H1 (cell line): Measurements from ENCODE around the gene PLCB4. TPM values are rescaled to one million over a fixed set of nuclear protein-coding genes. Genes with fewer than 3 reads are reported as not detected.

Experiments used
- CTCF ChIA-PET: fragments of 300-600 bp; sonication (Branson Sonifier 250); formaldehyde crosslinking; loops from one replicate; lab custom pipeline; 2021; ENCODE audit not compliant: partially characterized antibody; lab: Charles Lee
- POLR2A ChIA-PET: fragments of 300-600 bp; sonication (Branson Sonifier 250); formaldehyde crosslinking; loops from one replicate; lab custom pipeline; 2021; ENCODE audit warnings: inconsistent platforms; ENCODE audit not compliant: partially characterized antibody; lab: Charles Lee
- DNase-seq, 2 experiments: peaks; one replicate each; pipeline versions ENCODE4 v3.0.0 to v3.0.0-alpha.2; 2010 to 2022; ENCODE audit warnings: low spot score in 2 of 2, low read depth in 1 of 2, mixed read lengths in 1 of 2
- FAIRE-seq: peaks from 2 replicates; lab custom pipeline; 2011; peaks lifted over from hg19 to GRCh38; lab: Jason Lieb, UNC
- H2AFZ ChIP-seq: 2 replicates; pipeline ENCODE4 v1.8.1; 2012; ENCODE audit warnings: low read length, inconsistent platforms
- H2AK5ac ChIP-seq: 2 replicates; pipeline ENCODE4 v1.6.1; 2013; ENCODE audit warnings: low read depth, low read length
- H2BK120ac ChIP-seq: replicated peaks from 2 replicates; pipeline ENCODE3; 2013; ENCODE audit warnings: low read depth, low read length, inconsistent platforms
- H2BK12ac ChIP-seq: 2 replicates; pipeline ENCODE4 v1.6.1; 2013; ENCODE audit warnings: low read depth, low read length
- H2BK15ac ChIP-seq: 2 replicates; pipeline ENCODE4 v1.6.1; 2013; ENCODE audit warnings: low read length
- H2BK20ac ChIP-seq: 2 replicates; pipeline ENCODE4 v1.6.1; 2013; ENCODE audit warnings: low read length
- H2BK5ac ChIP-seq: 2 replicates; pipeline ENCODE4 v1.6.1; 2013; ENCODE audit warnings: low read depth, low read length
- H3K14ac ChIP-seq: 2 replicates; pipeline ENCODE4 v1.6.1; 2013; ENCODE audit warnings: inconsistent platforms; ENCODE audit not compliant: insufficient read length
- H3K18ac ChIP-seq: 2 replicates; pipeline ENCODE4 v1.6.1; 2013; ENCODE audit warnings: low read length; ENCODE audit errors: extremely low read depth
- H3K23ac ChIP-seq: 2 replicates; pipeline ENCODE4 v1.6.1; 2013; ENCODE audit warnings: inconsistent platforms; ENCODE audit not compliant: insufficient read length
- H3K23me2 ChIP-seq: 2 replicates; pipeline ENCODE4 v1.6.1; 2013; ENCODE audit warnings: low read depth, low read length
- H3K27ac ChIP-seq: 2 replicates; pipeline ENCODE4 v1.6.1; 2011; ENCODE audit warnings: low read depth, low read length, inconsistent platforms
- H3K27me3 ChIP-seq, 4 experiments: replicated peaks in 1 of 4; 1 replicate in 1 of 4; 2 replicates in 3 of 4; pipeline versions ENCODE4 v1.6.1 to v1.8.1; 2011 to 2013; ENCODE audit warnings: low read length in 3 of 4, mild to moderate bottlenecking in 3 of 4, inconsistent platforms in 2 of 4, mixed read lengths in 2 of 4, moderate library complexity in 1 of 4; ENCODE audit not compliant: control insufficient read depth in 3 of 4, insufficient read depth in 3 of 4; ENCODE audit errors: extremely low read depth in 1 of 4
- H3K36me3 ChIP-seq, 4 experiments: 2 replicates each; pipeline versions ENCODE4 v1.6.1 to v1.8.1; 2011 to 2013; ENCODE audit warnings: mild to moderate bottlenecking in 4 of 4, low read length in 3 of 4, moderate library complexity in 2 of 4, control low read depth in 1 of 4, inconsistent platforms in 1 of 4; ENCODE audit not compliant: insufficient read depth in 4 of 4, control insufficient read depth in 2 of 4
- H3K4ac ChIP-seq: replicated peaks from 2 replicates; pipeline ENCODE3; 2013; ENCODE audit warnings: low read length, low read depth, mixed read lengths, inconsistent platforms; ENCODE audit not compliant: insufficient read length
- H3K4me1 ChIP-seq, 4 experiments: replicated peaks in 1 of 4; 1 replicate in 1 of 4; 2 replicates in 3 of 4; pipeline versions ENCODE4 v1.6.1 to v1.8.1; 2011 to 2013; ENCODE audit warnings: low read length in 3 of 4, inconsistent platforms in 2 of 4, mixed read lengths in 1 of 4; ENCODE audit not compliant: insufficient read depth in 4 of 4, control insufficient read depth in 3 of 4
- H3K4me2 ChIP-seq, 2 experiments: 2 replicates each; pipeline versions ENCODE4 v1.6.1 to v1.8.1; 2011 to 2013; ENCODE audit warnings: low read depth in 2 of 2, low read length in 2 of 2, control low read depth in 1 of 2, inconsistent platforms in 1 of 2, mild to moderate bottlenecking in 1 of 2; ENCODE audit not compliant: insufficient read depth in 1 of 2
- H3K4me3 ChIP-seq, 4 experiments: fragments of 200-600, 300-600 bp in 1 of 4; sonication (generic), shearing (Covaris generic), sonication (Bioruptor Twin) in 1 of 4; 2 replicates each; pipeline versions ENCODE4 v1.5.1 to v1.8.1; 2011 to 2016; ENCODE audit warnings: low read length in 4 of 4, low read depth in 3 of 4, control low read depth in 2 of 4, inconsistent platforms in 2 of 4, mild to moderate bottlenecking in 2 of 4, mixed read lengths in 1 of 4, moderate library complexity in 1 of 4; ENCODE audit not compliant: insufficient read depth in 2 of 4; ENCODE audit errors: extremely low read depth in 1 of 4
- H3K56ac ChIP-seq: replicated peaks from 2 replicates; pipeline ENCODE3; 2013; ENCODE audit warnings: low read depth, mild to moderate bottlenecking, mixed read lengths, low read length, inconsistent platforms; ENCODE audit not compliant: insufficient read length
- H3K79me1 ChIP-seq: 2 replicates; pipeline ENCODE4 v1.6.1; 2013; ENCODE audit warnings: low read depth, low read length, control low read depth
- H3K79me2 ChIP-seq, 2 experiments: 2 replicates each; pipeline versions ENCODE4 v1.6.1 to v1.8.1; 2012 to 2013; ENCODE audit warnings: low read length in 2 of 2, mild to moderate bottlenecking in 2 of 2, inconsistent platforms in 1 of 2; ENCODE audit not compliant: insufficient read depth in 2 of 2, control insufficient read depth in 1 of 2
- H3K9ac ChIP-seq, 4 experiments: replicated peaks in 1 of 4; 1 replicate in 1 of 4; 2 replicates in 3 of 4; pipeline versions ENCODE4 v1.6.1 to v1.8.1; 2011 to 2013; ENCODE audit warnings: low read depth in 3 of 4, low read length in 3 of 4, control low read depth in 2 of 4, mild to moderate bottlenecking in 2 of 4, moderate library complexity in 2 of 4, inconsistent platforms in 1 of 4; ENCODE audit errors: extremely low read depth in 1 of 4
- H3K9me3 ChIP-seq, 2 experiments: 2 replicates each; pipeline versions ENCODE4 v1.6.1 to v1.8.1; 2012 to 2013; ENCODE audit warnings: mild to moderate bottlenecking in 2 of 2, moderate library complexity in 2 of 2, control low read depth in 1 of 2, inconsistent platforms in 1 of 2, low read depth in 1 of 2, low read length in 1 of 2, mixed read lengths in 1 of 2; ENCODE audit not compliant: insufficient read depth in 2 of 2
- H4K20me1 ChIP-seq, 2 experiments: replicated peaks in 1 of 2; 2 replicates each; pipeline versions ENCODE3 to v1.8.1; 2011 to 2013; ENCODE audit warnings: inconsistent platforms in 2 of 2, low read length in 2 of 2, mild to moderate bottlenecking in 1 of 2; ENCODE audit not compliant: insufficient read depth in 2 of 2, control insufficient read depth in 1 of 2
- H4K5ac ChIP-seq: 2 replicates; pipeline ENCODE4 v1.6.1; 2013; ENCODE audit warnings: low read length, low read depth, mixed read lengths, inconsistent platforms; ENCODE audit not compliant: insufficient read length
- H4K8ac ChIP-seq: 2 replicates; pipeline ENCODE4 v1.8.0; 2013; ENCODE audit warnings: mild to moderate bottlenecking, moderate library complexity, low read length, inconsistent platforms; ENCODE audit not compliant: insufficient read depth; ENCODE audit errors: extremely low read depth
- H4K91ac ChIP-seq: replicated peaks from 2 replicates; pipeline ENCODE3; 2013; ENCODE audit warnings: low read length, mixed read lengths, inconsistent platforms; ENCODE audit not compliant: insufficient read length
- CREB1 ChIP-seq: IDR thresholded peaks from 2 replicates; pipeline ENCODE4 v1.6.1; 2012; ENCODE audit warnings: inconsistent platforms
- GABPA ChIP-seq: IDR thresholded peaks from 2 replicates; pipeline ENCODE4 v1.6.1; 2011; ENCODE audit warnings: mild to moderate bottlenecking, low read length, moderate library complexity, borderline replicate concordance; ENCODE audit not compliant: insufficient read depth
- NRF1 ChIP-seq: IDR thresholded peaks from 2 replicates; pipeline ENCODE4 v1.6.1; 2011; ENCODE audit warnings: mild to moderate bottlenecking, low read depth, low read length, improper control_type of control experiment
- POLR2AphosphoS5 ChIP-seq: IDR thresholded peaks from 2 replicates; pipeline ENCODE4 v1.6.1; 2011; ENCODE audit warnings: low read depth, low read length
- RAD21 ChIP-seq, 2 experiments: IDR thresholded peaks in 1 of 2; conservative IDR thresholded peaks in 1 of 2; 2 replicates each; pipeline ENCODE4 v1.6.1; 2011; ENCODE audit warnings: low read depth in 2 of 2, low read length in 2 of 2, improper control_type of control experiment in 1 of 2, inconsistent platforms in 1 of 2, mild to moderate bottlenecking in 1 of 2, moderate library complexity in 1 of 2
- RXRA ChIP-seq: IDR thresholded peaks from 2 replicates; pipeline ENCODE4 v1.6.1; 2011; ENCODE audit warnings: low read depth, mild to moderate bottlenecking, low read length, moderate library complexity; ENCODE audit not compliant: insufficient read depth
- SAP30 ChIP-seq: fragments of 300-600 bp; sonication (generic); IDR thresholded peaks from 2 replicates; pipeline ENCODE4 v1.7.1; 2012; ENCODE audit warnings: low read length, moderate library complexity, mild to moderate bottlenecking, inconsistent platforms; ENCODE audit not compliant: insufficient read depth, insufficient replicate concordance
- SP1 ChIP-seq: IDR thresholded peaks from 2 replicates; pipeline ENCODE4 v1.6.1; 2011; ENCODE audit warnings: low read depth, low read length
- WGBS, 2 experiments: shearing (Covaris generic) in 1 of 2; methylation state at CpG; one replicate each; pipeline versions ENCODE4 v1.1.6 to v1.1.7; 2013 to 2015; ENCODE audit warnings: low lambda C conversion rate in 2 of 2, mixed read lengths in 2 of 2, inconsistent platforms in 1 of 2, low coverage in 1 of 2, missing lambda C conversion rate in 1 of 2; ENCODE audit not compliant: insufficient replicate concordance in 2 of 2, insufficient coverage in 1 of 2, insufficient read length in 1 of 2; ENCODE audit errors: extremely low coverage in 1 of 2, missing lambda C conversion rate in 1 of 2; 5-methylcytosine and 5-hydroxymethylcytosine counted together
- polyA plus RNA-seq, 7 experiments: library from polyadenylated mRNA; depleted of rRNA in 3 of 7; stranded (reverse) in 5 of 7; unstranded in 2 of 7; fragments of >200 nt in 5 of 7; fragments of 200-250 nt in 2 of 7; gene quantifications; 1 replicate in 5 of 7; 2 replicates in 1 of 7; 4 replicates in 1 of 7; pipeline versions ENCODE4 v1.2.1 to v1.2.3, GENCODE V29; 2011 to 2013; ENCODE audit warnings: missing spikeins in 2 of 7, mixed read lengths in 2 of 7
- total RNA-seq: library from RNA; stranded (reverse); fragmentation: NEBNext Ultra II Directional; extraction: Animal tissue kit (Norgen Biotek cat#: 25700); gene quantifications from 2 replicates; pipeline ENCODE4 v1.2.1, GENCODE V29; 2021
- TF ChIP-seq, protein P1 (sequence below): IDR thresholded peaks from 2 replicates; pipeline ENCODE4 v1.6.1; 2012; ENCODE audit warnings: inconsistent platforms
- TF ChIP-seq, protein P2 (sequence below), 3 experiments: IDR thresholded peaks; 1 replicate in 2 of 3; 2 replicates in 1 of 3; pipeline versions ENCODE4 v1.5.1 to v1.6.1; 2011; ENCODE audit warnings: low read length in 3 of 3, mild to moderate bottlenecking in 3 of 3, inconsistent platforms in 2 of 3, low read depth in 1 of 3, moderate library complexity in 1 of 3; ENCODE audit not compliant: insufficient read depth in 1 of 3; ENCODE audit errors: control extremely low read depth in 1 of 3
- TF ChIP-seq, protein P3 (sequence below): IDR thresholded peaks from 2 replicates; pipeline ENCODE4 v1.6.1; 2012; ENCODE audit warnings: inconsistent platforms

Gene PLCB4
- total and polyA plus RNA-seq, 2 of the 8 experiments (the other 6 are each of a cell fraction or from before 2014, with no cell fraction given): 3.2 to 14.1 TPM

DNA sequence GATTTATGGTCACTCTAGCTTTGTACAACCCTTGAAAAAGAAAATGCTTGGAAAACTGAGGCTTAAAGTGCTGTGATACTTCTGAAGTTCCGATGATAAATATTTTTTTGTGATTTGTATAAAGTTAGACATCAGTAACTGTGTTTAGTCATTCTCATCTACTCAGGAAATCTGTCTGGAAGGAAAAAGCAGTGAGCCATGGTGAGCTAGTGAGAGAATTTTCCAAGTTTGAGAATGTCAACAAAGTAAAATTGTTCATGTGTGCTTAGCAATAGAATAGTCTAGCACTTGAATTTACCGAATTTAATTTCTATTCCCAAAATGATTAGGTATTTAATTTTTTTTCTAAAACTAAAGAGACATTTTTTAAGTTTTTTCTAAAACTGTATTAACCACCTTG lies 41.3 kb upstream of the PLCB4 start:
- no peak overlapping the region for H2BK15ac ChIP-seq
- no peaks in the 10 kb centered on the region for H3K9me3 ChIP-seq
- H3K18ac ChIP-seq: no peak overlapping the region
- no peak overlapping the region for H4K5ac ChIP-seq
- H4K8ac ChIP-seq: no peak overlapping the region
- DNase-seq: no peak
- H4K91ac ChIP-seq: no peak overlapping the region
- ChIA-PET POLR2A (no interaction called here), CTCF (no interaction called here)
- 88% methylated on average over 2 of the region's 2 CpGs; no CpG with 5 or more reads in 1 of the 2 experiments for WGBS, 2 experiments
- no peak overlapping the region for H3K27ac ChIP-seq
- H3K23me2 ChIP-seq: no peaks in the 10 kb centered on the region
- H3K4me3 ChIP-seq: no peak overlapping the region
- H3K79me1 ChIP-seq: no peaks in the 10 kb centered on the region
- no peak overlapping the region for H2AFZ ChIP-seq
- no peak overlapping the region for H2BK20ac ChIP-seq
- no peak for FAIRE-seq
- no peak overlapping the region for H2BK12ac ChIP-seq
- H3K4me1 ChIP-seq: peaks cover 0 to 4% (median 2%) of the 10 kb centered on the region in 4 experiments; a peak in 2 of 7 replicates
- H2AK5ac ChIP-seq: no peak overlapping the region
- H3K56ac ChIP-seq: no peak overlapping the region
- H3K23ac ChIP-seq: no peak overlapping the region
- H4K20me1 ChIP-seq: no peaks in the 10 kb centered on the region
- no peak overlapping the region for H3K9ac ChIP-seq
- H3K4ac ChIP-seq: no peak overlapping the region
- H3K4me2 ChIP-seq: no peak overlapping the region
- H3K14ac ChIP-seq: no peak overlapping the region
- H3K36me3 ChIP-seq: no peaks in the 10 kb centered on the region
- no peak overlapping the region for H2BK120ac ChIP-seq
- no peaks in the 10 kb centered on the region for H3K79me2 ChIP-seq
- no peak overlapping the region for H2BK5ac ChIP-seq
- H3K27me3 ChIP-seq: no peaks in the 10 kb centered on the region
- TF ChIP-seq SAP30: no peak
- TF ChIP-seq NRF1: no peak
- no peak for TF ChIP-seq GABPA
- TF ChIP-seq RXRA: no peak
- TF ChIP-seq, protein P1, sequence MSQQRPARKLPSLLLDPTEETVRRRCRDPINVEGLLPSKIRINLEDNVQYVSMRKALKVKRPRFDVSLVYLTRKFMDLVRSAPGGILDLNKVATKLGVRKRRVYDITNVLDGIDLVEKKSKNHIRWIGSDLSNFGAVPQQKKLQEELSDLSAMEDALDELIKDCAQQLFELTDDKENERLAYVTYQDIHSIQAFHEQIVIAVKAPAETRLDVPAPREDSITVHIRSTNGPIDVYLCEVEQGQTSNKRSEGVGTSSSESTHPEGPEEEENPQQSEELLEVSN: no peak
- TF ChIP-seq, protein P2, sequence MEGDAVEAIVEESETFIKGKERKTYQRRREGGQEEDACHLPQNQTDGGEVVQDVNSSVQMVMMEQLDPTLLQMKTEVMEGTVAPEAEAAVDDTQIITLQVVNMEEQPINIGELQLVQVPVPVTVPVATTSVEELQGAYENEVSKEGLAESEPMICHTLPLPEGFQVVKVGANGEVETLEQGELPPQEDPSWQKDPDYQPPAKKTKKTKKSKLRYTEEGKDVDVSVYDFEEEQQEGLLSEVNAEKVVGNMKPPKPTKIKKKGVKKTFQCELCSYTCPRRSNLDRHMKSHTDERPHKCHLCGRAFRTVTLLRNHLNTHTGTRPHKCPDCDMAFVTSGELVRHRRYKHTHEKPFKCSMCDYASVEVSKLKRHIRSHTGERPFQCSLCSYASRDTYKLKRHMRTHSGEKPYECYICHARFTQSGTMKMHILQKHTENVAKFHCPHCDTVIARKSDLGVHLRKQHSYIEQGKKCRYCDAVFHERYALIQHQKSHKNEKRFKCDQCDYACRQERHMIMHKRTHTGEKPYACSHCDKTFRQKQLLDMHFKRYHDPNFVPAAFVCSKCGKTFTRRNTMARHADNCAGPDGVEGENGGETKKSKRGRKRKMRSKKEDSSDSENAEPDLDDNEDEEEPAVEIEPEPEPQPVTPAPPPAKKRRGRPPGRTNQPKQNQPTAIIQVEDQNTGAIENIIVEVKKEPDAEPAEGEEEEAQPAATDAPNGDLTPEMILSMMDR (IDR thresholded peaks at IDR 0.05; ENCODE audit: control extremely low read depth in 1 of 3, insufficient read depth in 1 of 3, low read depth in 1 of 3, low read length in 3 of 3): no peak
- TF ChIP-seq SP1: no peak
- TF ChIP-seq, protein P3, sequence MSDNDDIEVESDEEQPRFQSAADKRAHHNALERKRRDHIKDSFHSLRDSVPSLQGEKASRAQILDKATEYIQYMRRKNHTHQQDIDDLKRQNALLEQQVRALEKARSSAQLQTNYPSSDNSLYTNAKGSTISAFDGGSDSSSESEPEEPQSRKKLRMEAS: no peak
- TF ChIP-seq POLR2AphosphoS5: no peak
- no peak for TF ChIP-seq RAD21 (IDR thresholded peaks at IDR 0.05 in 1 of 2, conservative IDR thresholded peaks at IDR 0.05 in 1 of 2; ENCODE audit: low read depth in 2 of 2, low read length in 2 of 2)
- TF ChIP-seq CREB1: no peak
